ENCODE results near the gene MDM1.

- TF ChIP-seq CTCF (conservative IDR thresholded peaks at IDR 0.05; ENCODE audit: low read length) (no peak), EZH2phosphoT487 (IDR thresholded peaks at IDR 0.05; ENCODE audit: borderline replicate concordance, low read depth, low read length) (no peak)
Measured at GRCh38 chr12:68250454-68250853, 81.7 kb downstream of the MDM1 start.
